ENCODE results near the gene SUSD5.

GRCh38 chr3:33128706-33129105, 89.9 kb downstream of the SUSD5 start:
- TF ChIP-seq, protein P1, sequence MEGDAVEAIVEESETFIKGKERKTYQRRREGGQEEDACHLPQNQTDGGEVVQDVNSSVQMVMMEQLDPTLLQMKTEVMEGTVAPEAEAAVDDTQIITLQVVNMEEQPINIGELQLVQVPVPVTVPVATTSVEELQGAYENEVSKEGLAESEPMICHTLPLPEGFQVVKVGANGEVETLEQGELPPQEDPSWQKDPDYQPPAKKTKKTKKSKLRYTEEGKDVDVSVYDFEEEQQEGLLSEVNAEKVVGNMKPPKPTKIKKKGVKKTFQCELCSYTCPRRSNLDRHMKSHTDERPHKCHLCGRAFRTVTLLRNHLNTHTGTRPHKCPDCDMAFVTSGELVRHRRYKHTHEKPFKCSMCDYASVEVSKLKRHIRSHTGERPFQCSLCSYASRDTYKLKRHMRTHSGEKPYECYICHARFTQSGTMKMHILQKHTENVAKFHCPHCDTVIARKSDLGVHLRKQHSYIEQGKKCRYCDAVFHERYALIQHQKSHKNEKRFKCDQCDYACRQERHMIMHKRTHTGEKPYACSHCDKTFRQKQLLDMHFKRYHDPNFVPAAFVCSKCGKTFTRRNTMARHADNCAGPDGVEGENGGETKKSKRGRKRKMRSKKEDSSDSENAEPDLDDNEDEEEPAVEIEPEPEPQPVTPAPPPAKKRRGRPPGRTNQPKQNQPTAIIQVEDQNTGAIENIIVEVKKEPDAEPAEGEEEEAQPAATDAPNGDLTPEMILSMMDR (conservative IDR thresholded peaks at IDR 0.05; ENCODE audit: low read depth in 2 of 2): no peak
- TF ChIP-seq, protein P2, sequence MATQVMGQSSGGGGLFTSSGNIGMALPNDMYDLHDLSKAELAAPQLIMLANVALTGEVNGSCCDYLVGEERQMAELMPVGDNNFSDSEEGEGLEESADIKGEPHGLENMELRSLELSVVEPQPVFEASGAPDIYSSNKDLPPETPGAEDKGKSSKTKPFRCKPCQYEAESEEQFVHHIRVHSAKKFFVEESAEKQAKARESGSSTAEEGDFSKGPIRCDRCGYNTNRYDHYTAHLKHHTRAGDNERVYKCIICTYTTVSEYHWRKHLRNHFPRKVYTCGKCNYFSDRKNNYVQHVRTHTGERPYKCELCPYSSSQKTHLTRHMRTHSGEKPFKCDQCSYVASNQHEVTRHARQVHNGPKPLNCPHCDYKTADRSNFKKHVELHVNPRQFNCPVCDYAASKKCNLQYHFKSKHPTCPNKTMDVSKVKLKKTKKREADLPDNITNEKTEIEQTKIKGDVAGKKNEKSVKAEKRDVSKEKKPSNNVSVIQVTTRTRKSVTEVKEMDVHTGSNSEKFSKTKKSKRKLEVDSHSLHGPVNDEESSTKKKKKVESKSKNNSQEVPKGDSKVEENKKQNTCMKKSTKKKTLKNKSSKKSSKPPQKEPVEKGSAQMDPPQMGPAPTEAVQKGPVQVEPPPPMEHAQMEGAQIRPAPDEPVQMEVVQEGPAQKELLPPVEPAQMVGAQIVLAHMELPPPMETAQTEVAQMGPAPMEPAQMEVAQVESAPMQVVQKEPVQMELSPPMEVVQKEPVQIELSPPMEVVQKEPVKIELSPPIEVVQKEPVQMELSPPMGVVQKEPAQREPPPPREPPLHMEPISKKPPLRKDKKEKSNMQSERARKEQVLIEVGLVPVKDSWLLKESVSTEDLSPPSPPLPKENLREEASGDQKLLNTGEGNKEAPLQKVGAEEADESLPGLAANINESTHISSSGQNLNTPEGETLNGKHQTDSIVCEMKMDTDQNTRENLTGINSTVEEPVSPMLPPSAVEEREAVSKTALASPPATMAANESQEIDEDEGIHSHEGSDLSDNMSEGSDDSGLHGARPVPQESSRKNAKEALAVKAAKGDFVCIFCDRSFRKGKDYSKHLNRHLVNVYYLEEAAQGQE (IDR thresholded peaks at IDR 0.05; ENCODE audit: unreplicated experiment): no peak
- TF ChIP-seq EZH2phosphoT487 (IDR thresholded peaks at IDR 0.05; ENCODE audit: unreplicated experiment) (no peak), EZH2 (IDR thresholded peaks at IDR 0.05; ENCODE audit: low read depth, unreplicated experiment) (no peak), POLR2AphosphoS5 (IDR thresholded peaks at IDR 0.05; ENCODE audit: low read depth) (no peak), CREB1 (CRISPR knock-in tag; IDR thresholded peaks at IDR 0.05; ENCODE audit: low read depth) (no peak), ETS1 (IDR thresholded peaks at IDR 0.05) (no peak)

Measured in GM23338 (cell line).